Measurements from ENCODE around the gene TRABD.

TRABD gene

GRCh38 chr22:50246242-50247175 is 60.8 kb downstream of the TRABD start:
- no peak for DNase-seq

GRCh38 chr22:50247748-50248147 is 62.0 kb downstream of the TRABD start:
- DNase-seq = peak; percentile 7

DNA sequence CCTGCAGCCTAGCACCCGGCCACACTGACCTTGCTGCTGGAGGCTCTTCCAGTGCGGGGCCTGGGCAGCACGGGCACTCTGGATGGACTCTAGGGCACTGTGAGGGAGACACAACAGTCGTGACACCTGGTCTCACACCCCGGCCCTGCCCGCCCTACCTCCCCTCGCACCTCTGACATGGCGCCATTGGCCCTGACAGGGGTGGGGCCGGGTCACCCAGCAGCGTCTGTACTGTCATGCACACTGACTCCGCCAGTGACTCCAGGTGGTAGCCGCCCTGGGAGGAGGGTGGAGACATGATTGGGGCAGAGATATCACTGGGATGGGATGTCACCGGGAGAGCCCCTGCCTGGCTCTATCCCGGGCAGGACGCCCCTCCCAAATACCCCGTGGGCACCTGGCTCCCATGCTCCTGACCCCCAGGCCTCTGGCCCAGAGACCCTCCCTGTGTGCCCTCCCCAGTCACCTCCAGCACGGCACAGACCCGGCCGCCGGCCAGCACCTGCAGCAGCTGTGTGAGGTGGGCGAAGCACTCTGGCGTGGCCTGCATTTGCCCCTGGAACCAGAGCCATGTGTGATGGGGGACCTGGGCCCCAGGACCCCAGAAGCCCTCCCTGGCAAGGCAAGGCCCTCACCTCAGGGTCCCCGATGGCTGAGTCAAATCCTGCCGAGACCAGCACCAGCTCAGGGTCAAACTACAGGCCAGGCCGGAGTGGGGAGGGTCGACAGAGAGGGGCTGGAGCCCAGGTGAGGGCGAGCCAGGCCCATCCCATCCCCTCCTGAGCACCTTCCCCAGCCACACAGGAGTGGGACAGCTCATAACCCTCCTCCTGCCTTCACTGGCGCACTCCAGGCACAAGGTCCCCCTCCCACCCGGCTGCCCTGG is 62.7 kb downstream of the TRABD start:
- no peak for DNase-seq
